Nucleus accumbens (tissue), 56 donors: Measurements from ENCODE around the gene MAIP1.

ENCODE experiments used
- DNase-seq, 56 donors: peaks; one replicate each; lab custom pipeline; 2025; lab: John Stamatoyannopoulos, UW

MAIP1 gene

GRCh38 chr2:199985625-199986207, 30.3 kb downstream of the MAIP1 start:
- peak in 30 of 56 donors; percentile 1 to 54 (median 8) for DNase-seq

GRCh38 chr2:199987586-199987985, 32.2 kb downstream of the MAIP1 start:
- DNase-seq, result no peak

DNA sequence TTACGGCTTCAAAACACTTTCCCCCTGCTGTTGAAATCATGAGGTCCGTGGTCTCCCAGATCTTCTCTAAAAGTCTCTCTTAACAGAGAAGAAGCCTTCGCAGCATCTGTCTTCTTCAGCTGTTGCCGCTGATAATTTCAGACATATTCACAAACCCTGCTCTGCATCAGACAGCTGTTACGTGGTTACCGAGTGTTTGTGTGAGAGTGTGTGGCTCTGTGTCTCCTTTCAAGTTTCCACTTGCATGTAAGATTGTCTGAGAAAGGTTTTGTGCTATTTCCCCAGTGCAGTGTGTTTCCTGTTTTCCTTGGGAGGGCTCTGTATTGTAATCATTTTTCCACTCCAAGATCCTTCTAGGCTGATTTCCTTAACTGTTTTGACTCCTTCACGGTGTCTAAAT, 32.8 kb downstream of the MAIP1 start:
- DNase-seq, result no peak

GRCh38 chr2:199989822-199990221, 34.4 kb downstream of the MAIP1 start:
- DNase-seq, result no peak

DNA sequence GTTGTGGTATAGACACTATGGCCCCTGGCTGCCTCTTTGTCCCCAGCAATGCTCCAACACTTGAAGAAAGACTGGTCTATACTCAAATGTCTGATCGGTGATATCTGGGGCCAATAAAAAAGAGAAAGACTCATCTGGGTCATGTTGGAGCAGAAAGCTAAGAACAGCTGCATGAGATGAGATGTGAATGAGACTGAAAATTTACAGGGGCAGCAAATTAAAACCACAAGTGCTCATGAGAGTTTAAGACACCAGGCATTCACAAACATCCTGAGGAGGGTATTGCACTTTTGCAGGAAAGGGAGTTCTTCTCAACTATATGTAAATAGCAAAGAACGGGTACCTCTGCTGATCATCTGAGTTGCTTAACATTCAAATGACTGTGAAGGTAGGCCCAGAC, 36.3 kb downstream of the MAIP1 start:
- no peak for DNase-seq

GRCh38 chr2:199992296-199992695, 36.9 kb downstream of the MAIP1 start:
- DNase-seq, result no peak

DNA sequence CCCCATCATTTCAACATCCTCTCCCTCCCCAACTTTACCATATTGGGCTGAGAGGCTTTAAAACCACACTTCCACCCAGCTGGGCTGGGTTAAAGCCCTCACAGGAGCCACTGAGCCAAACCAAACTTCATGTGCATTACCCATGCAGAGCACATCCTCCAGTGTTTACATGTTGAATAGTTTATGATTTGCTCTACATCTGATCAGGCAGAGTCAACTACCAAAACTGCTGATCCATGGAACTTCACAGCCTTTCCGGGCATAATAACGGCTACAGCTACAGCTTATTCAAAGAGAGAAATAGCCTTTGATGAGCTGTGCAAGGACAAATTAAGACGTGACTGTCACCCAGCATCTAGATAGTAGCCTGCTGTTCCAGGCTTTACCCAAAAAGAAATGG, 39.0 kb downstream of the MAIP1 start:
- no peak for DNase-seq

DNA sequence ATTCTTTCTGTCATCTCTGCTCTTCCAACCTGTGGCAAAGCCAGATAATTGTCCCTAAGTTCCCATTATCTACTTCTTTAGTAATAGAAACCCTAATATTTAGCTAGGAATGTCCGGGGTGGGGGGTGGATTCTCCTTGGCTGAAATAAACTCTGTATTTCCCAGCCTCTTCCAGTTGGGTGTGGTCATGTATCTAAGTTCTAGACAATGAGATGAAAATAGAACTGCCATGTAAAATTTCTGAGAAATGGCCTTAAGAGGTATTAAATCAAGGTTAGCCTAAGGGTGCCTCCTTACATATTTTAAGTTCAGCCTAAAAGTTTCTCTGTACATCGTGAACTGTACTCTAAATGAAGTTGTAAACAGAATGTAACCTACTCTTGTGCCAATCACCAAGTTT, 39.5 kb downstream of the MAIP1 start:
- no peak for DNase-seq

DNA sequence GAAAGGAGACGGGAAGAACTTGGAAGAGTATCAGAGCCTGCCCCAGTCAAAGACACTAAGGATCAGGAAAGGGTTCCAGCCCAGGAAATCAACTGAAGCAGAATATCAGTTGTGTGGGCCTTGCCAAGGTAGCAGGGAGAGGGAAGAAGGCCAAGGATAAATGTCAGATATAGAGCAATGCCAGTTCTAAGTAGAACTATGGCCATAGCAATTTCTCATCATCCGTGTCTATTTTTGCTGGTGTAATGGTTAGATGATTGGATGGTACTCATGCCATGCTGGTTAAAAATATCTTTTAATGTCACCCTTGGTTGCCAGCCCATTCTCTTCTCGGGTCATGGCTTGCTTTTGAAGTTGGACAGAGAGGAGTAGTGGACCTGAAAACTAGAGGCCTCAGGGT, 41.9 kb downstream of the MAIP1 start:
- no peak for DNase-seq

DNA sequence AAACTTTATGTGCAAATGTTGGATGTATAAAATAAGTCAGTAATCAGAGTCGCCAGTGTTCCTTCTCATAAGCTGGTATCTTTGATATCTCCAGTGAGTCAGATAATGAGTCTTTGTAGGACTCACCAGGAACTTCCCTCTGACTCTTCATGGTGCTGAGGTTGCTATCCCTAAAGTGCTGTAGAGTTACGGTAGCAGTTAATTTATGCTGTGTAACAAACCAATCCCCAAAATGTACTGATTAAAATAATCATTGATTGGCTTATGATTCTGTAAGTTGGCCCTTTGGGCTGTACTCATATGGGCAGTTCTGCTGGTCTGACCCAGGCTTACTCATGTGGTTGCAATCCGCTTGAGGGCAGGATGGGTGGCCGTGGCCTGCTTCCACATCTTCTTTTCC, 43.8 kb downstream of the MAIP1 start:
- no peak for DNase-seq

- DNase-seq, result no peak
Observed at GRCh38 chr2:200000444-200001163, 45.2 kb downstream of the MAIP1 start.

- DNase-seq, result no peak
Observed at GRCh38 chr2:200003444-200003843, 48.1 kb downstream of the MAIP1 start.

DNA sequence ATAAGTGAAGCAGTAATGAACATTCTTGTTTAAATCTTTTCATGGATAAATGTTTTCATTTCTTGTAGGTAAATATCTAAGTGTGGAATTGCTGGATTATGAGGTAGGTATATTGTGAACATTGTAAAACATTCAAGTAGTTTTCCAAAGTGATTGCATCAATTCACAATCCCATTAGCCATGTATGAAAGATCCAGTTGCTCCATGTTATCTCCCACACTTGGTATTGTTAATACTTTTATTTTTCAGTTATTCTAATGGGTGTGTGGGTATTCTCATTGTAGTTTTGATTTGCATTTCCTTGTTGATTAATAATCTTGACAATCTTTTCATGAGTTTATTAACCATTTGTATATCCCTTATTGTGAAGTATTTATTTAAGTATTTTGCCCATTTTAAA, 50.3 kb downstream of the MAIP1 start:
- no peak for DNase-seq

DNA sequence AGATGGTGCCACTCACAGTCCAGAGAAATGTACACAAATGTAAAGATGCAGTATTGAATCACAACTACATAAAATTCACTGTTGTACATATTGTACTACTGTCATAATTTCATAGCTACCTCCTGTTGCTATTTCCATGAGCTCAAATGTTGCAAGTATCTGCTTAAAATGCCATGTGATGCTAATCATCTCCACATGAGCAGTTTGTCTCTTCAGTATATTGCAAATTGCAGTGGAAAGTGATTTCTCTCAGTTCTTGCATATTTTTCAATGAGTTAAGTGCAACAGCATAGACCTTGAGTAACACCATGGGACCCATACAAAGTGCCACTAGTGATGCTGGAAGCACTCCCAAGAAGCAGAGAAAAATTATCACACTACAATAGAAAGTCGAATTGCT, 51.9 kb downstream of the MAIP1 start:
- no peak for DNase-seq

DNA sequence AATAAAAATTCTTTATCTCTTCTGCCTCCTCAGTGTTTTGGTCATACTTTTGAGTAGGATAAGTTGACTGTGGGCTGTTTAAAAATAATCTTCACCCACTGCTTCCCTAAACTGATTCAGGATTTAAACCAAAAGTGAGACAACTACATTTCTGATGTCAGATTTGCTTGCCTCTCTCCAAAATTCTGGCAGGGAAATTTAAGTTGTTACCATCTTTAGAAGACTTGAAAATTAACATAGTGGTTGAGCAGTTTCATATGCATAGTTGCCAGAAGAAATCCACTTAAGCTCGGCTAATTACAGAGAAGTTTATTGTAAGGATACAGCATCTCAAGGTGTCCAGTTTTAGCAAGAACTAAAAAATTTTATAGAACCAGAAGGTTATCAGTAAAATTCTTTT, 57.0 kb downstream of the MAIP1 start:
- DNase-seq, result no peak
